Esophagus squamous epithelium (tissue), 5 donors: ENCODE data around the gene GNG12. TPM values are rescaled to one million over a fixed set of nuclear protein-coding genes. Genes with fewer than 3 reads are reported as not detected.
A peak's percentile ranks its signal among the peaks of the same experiment; 100 is the strongest.

Experiments used
- DNase-seq: peaks from one replicate; lab custom pipeline; 2025; lab: John Stamatoyannopoulos, UW
- H3K27ac ChIP-seq, 4 donors: fragments of 200-600 bp; sonication (generic); one replicate each; pipeline ENCODE4 v1.5.1; 2016 to 2019; ENCODE audit warnings: mild to moderate bottlenecking in 1 of 4
- H3K27me3 ChIP-seq, 4 donors: fragments of 200-600 bp; sonication (generic); 1 replicate in 3 of 4; 2 replicates in 1 of 4; pipeline versions ENCODE4 v1.5.1 to v1.6.0; 2017 to 2021; ENCODE audit warnings: antibody characterized with exemption in 1 of 4
- H3K36me3 ChIP-seq, 3 donors: fragments of 200-600 bp; sonication (generic); one replicate each; pipeline ENCODE4 v1.5.1; 2016 to 2019
- H3K4me1 ChIP-seq, 3 donors: fragments of 200-600 bp; sonication (generic); one replicate each; pipeline ENCODE4 v1.5.1; 2017 to 2019
- H3K4me3 ChIP-seq, 4 donors: fragments of 200-600 bp; sonication (generic); 1 replicate in 3 of 4; 2 replicates in 1 of 4; pipeline ENCODE4 v1.5.1; 2016 to 2019; ENCODE audit warnings: mild to moderate bottlenecking in 2 of 4, moderate library complexity in 1 of 4
- H3K9me3 ChIP-seq, 3 donors: fragments of 200-600 bp; sonication (generic); one replicate each; pipeline ENCODE4 v1.5.1; 2016 to 2019
- POLR2A ChIP-seq, 4 donors: fragments of 450-650 bp; IDR thresholded peaks; one replicate each; pipeline ENCODE4 v1.6.1; 2017; ENCODE audit warnings: antibody characterized with exemption in 4 of 4, mild to moderate bottlenecking in 4 of 4, moderate library complexity in 3 of 4
- WGBS, 2 donors: methylation state at CpG; one replicate each; pipeline ENCODE4 v1.1.5; 2018; 5-methylcytosine and 5-hydroxymethylcytosine counted together
- intact Hi-C: fragments of 100-400 bp; cut with DNase I; formaldehyde crosslinking; loops from one replicate; pipeline ENCODE4 v1.15.0; 2022
- total RNA-seq, 4 donors: library from RNA; depleted of rRNA; stranded (reverse); fragments of >200 nt; gene quantifications; one replicate each; pipeline ENCODE4 v1.1.0, GENCODE V29; 2016
- TF ChIP-seq, protein P1 (sequence below), 6 experiments: fragments of 450-650 bp in 4 of 6; fragments of 200-600 bp in 2 of 6; sonication (generic) in 2 of 6; IDR thresholded peaks; one replicate each; pipeline ENCODE4 v1.5.1; 2016 to 2019; ENCODE audit warnings: antibody characterized with exemption in 6 of 6, mild to moderate bottlenecking in 4 of 6, moderate library complexity in 4 of 6
- donor health status: DM: yes; HTN: yes; CAD: no.

Gene GNG12
- total RNA-seq, 4 donors from 2014 or later = 65.4 to 104 (median 89.9) TPM

DNA sequence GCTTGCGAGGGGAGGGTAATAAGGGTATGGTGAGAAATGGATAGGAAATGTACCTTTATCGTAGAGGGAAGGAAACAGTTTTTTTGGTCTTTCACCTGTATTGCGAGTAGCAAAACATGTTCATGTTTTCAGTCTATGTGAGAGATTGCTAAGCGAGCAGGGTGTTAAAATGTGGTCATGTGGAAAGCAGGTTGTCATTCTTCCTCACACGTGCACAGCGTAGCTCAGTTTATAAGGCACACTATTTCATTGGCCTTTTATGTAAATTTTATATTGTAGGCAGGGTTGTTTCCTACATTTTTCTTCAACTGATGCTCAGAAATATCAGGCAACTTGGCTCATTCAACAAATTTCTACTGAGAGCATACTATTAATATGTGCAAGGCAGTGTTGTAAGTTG, 18.5 kb upstream of the GNG12 start:
- intact Hi-C loops = loop anchor here (5.0 kb wide), 1 partner anchor 256 kb away; no protein-coding TSS in a partner anchor
- Histone ChIP-seq H3K27me3 (no peaks in the 10 kb centered on the region), H3K4me1 (peaks cover 2 to 19% (median 19%) of the 10 kb centered on the region in 3 donors), H3K9me3 (no peaks in the 10 kb centered on the region), H3K36me3 (no peaks in the 10 kb centered on the region), H3K4me3 (no peak overlapping the region), H3K27ac (no peak overlapping the region)
- WGBS, 2 donors = 84 to 88% methylated on average over 6 of the region's 6 CpGs
- TF ChIP-seq, protein P1, sequence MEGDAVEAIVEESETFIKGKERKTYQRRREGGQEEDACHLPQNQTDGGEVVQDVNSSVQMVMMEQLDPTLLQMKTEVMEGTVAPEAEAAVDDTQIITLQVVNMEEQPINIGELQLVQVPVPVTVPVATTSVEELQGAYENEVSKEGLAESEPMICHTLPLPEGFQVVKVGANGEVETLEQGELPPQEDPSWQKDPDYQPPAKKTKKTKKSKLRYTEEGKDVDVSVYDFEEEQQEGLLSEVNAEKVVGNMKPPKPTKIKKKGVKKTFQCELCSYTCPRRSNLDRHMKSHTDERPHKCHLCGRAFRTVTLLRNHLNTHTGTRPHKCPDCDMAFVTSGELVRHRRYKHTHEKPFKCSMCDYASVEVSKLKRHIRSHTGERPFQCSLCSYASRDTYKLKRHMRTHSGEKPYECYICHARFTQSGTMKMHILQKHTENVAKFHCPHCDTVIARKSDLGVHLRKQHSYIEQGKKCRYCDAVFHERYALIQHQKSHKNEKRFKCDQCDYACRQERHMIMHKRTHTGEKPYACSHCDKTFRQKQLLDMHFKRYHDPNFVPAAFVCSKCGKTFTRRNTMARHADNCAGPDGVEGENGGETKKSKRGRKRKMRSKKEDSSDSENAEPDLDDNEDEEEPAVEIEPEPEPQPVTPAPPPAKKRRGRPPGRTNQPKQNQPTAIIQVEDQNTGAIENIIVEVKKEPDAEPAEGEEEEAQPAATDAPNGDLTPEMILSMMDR (IDR thresholded peaks at IDR 0.05) = no peak
- TF ChIP-seq POLR2A (IDR thresholded peaks at IDR 0.05) = no peak
- no peak for DNase-seq

DNA sequence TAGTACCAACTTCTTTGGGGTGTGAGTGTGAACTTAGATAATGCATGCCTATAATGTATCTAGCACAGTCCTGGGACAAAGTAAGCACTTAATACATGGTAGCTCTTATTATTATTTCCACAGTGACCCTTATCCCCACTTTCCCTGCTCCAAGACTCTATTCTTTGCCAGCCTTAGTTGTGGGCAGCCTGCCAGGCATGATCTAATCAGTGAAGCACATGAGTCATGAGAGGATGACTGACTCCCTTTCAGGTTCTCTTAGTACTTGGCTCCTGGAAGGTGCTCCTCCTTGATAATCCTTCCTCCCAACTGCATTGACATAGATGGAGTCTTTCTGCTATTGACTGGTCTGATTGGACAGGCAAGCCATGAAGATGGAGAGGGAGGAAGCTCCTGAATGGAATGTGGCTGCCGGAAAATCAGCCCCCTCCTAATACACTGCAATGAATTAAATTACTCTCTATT, 17.4 kb upstream of the GNG12 start:
- no peak overlapping the region for H3K4me3 ChIP-seq
- WGBS, 2 donors = 27 to 58% methylated on average over 1 of the region's 1 CpG
- DNase-seq = no peak
- H3K36me3 ChIP-seq = no peaks in the 10 kb centered on the region
- H3K27me3 ChIP-seq = no peaks in the 10 kb centered on the region
- no peaks in the 10 kb centered on the region for H3K9me3 ChIP-seq
- H3K4me1 ChIP-seq = peaks cover 2 to 29% (median 21%) of the 10 kb centered on the region in 3 donors
- peak overlapping the region in 2 of 4 donors; percentile 8 to 50 for H3K27ac ChIP-seq
- intact Hi-C loops = loop anchor here (5.0 kb wide), 1 partner anchor 257 kb away; no protein-coding TSS in a partner anchor
- TF ChIP-seq, protein P1 (IDR thresholded peaks at IDR 0.05) = no peak
- TF ChIP-seq POLR2A (IDR thresholded peaks at IDR 0.05) = no peak

DNA sequence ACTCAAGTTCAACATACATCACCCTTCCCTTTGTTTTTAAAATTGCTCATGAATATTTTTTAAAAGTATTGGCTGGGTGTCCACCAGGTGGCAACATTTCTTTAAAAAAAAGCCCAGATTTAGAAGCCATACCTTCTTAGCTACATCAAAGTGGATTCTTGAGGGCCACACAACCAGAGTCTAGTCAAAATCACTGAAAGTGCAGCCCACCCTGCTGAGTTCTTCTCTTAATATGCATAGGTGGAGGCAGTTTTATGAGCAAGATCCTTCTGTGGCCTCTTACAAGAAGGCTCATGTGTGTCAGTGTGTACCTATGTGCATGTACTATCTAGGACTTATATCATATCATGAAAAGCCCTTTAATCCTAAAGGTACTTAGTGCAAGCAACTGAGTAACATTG, 16.9 kb upstream of the GNG12 start:
- TF ChIP-seq, protein P1 (IDR thresholded peaks at IDR 0.05) = peak; percentile 14 to 68 (median 52)
- no peak for TF ChIP-seq POLR2A (IDR thresholded peaks at IDR 0.05)
- Histone ChIP-seq H3K4me3 (no peak overlapping the region), H3K27me3 (no peaks in the 10 kb centered on the region), H3K9me3 (no peaks in the 10 kb centered on the region), H3K4me1 (peaks cover 2 to 34% (median 23%) of the 10 kb centered on the region in 3 donors), H3K36me3 (no peaks in the 10 kb centered on the region), H3K27ac (peak overlapping the region in 2 of 4 donors; percentile 8 to 50)
- DNase-seq = no peak
- intact Hi-C loops = loop anchor here (5.0 kb wide), 1 partner anchor 257 kb away; no protein-coding TSS in a partner anchor

DNA sequence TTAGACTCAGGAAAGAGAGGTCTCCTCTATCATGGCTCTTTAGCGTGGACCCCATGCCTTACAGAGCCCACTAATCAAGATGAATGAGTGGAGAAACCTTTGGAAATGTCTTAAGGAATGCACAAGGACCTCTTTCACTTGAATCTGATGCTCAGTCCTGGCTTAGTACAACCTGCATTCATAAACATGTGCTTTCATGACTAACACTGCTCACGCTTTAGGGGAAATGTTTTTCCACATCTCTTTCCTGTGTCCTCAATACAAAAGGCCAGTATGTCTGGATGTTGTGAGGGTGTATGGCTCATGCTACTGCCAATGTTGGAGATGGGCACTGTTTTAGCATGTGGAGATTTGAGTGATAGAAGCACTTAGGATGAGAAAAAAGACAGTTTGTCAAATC, 14.2 kb upstream of the GNG12 start:
- intact Hi-C loops = no loop called here
- DNase-seq = no peak
- 48 to 53% methylated on average over 2 of the region's 2 CpGs for WGBS, 2 donors
- no peak for TF ChIP-seq POLR2A (IDR thresholded peaks at IDR 0.05)
- TF ChIP-seq, protein P1 (IDR thresholded peaks at IDR 0.05) = no peak
- Histone ChIP-seq H3K4me3 (no peak overlapping the region), H3K4me1 (peaks cover 2 to 43% (median 23%) of the 10 kb centered on the region in 3 donors), H3K9me3 (no peaks in the 10 kb centered on the region), H3K27me3 (no peaks in the 10 kb centered on the region), H3K27ac (peak overlapping the region in 1 of 4 donors; percentile 2), H3K36me3 (no peaks in the 10 kb centered on the region)

DNA sequence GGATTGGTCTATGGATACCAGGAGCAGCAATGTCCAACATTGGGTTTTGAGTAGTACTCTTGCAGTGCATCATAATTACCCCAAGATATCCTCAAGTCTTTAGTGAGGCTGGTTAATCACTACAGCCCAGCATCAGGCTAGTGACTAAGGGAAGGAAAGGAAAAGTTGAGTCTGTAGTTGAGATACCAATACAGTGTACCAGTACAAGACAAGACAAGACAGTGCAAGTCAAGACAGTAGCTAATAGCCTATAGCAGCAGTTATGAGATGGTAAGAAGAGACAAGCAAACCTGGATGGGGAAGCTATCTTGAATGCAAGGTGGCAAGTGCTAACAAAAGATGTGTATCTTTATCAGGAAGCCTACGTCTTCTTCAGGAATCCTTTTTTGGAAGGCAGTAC, 13.3 kb upstream of the GNG12 start:
- TF ChIP-seq POLR2A (IDR thresholded peaks at IDR 0.05) = no peak
- TF ChIP-seq, protein P1 (IDR thresholded peaks at IDR 0.05) = no peak
- peaks cover 2 to 43% (median 23%) of the 10 kb centered on the region in 3 donors for H3K4me1 ChIP-seq
- H3K27me3 ChIP-seq = no peaks in the 10 kb centered on the region
- no peak overlapping the region for H3K27ac ChIP-seq
- WGBS, 2 donors = 30 to 60% methylated on average over 1 of the region's 1 CpG
- no peaks in the 10 kb centered on the region for H3K36me3 ChIP-seq
- H3K4me3 ChIP-seq = no peak overlapping the region
- intact Hi-C loops = no loop called here
- no peaks in the 10 kb centered on the region for H3K9me3 ChIP-seq
- DNase-seq = no peak
